Activated naive CD4-positive, alpha-beta T cell treated with anti-CD3 and anti-CD28 coated beads, Interleukin-2, amount 50 U/mL, for 24 hours (primary cell): ENCODE measurements around the gene YARS1.
"Not testable (repeated sequence)": the region's sequence is repeated elsewhere in the genome, so short reads cannot be mapped to it uniquely, and the experiment has no call there.

Experiments
- H3K27ac Mint-ChIP-seq: one replicate; pipeline ENCODE4 v1.8.0; 2021; ENCODE audit warnings: mild to moderate bottlenecking, mixed read lengths
- H3K27me3 Mint-ChIP-seq: one replicate; pipeline ENCODE4 v1.8.0; 2021; ENCODE audit warnings: mixed read lengths
- H3K36me3 Mint-ChIP-seq: one replicate; pipeline ENCODE4 v1.8.0; 2021; ENCODE audit warnings: mixed read lengths
- H3K4me1 Mint-ChIP-seq: one replicate; pipeline ENCODE4 v1.8.0; 2021; ENCODE audit warnings: mixed read lengths
- H3K4me3 Mint-ChIP-seq: one replicate; pipeline ENCODE4 v1.8.0; 2021; ENCODE audit warnings: mild to moderate bottlenecking, mixed read lengths
- H3K9me3 Mint-ChIP-seq: one replicate; pipeline ENCODE4 v1.8.0; 2021; ENCODE audit warnings: mixed read lengths

Gene YARS1

GRCh38 chr1:32830092-32830852 lies 13.1 kb upstream of the YARS1 start:
- H3K4me3 Mint-ChIP-seq = no peak overlapping the region
- H3K36me3 Mint-ChIP-seq = peaks cover 24% of the 10 kb centered on the region
- H3K27ac Mint-ChIP-seq = peak overlapping the region; percentile 86
- no peaks in the 10 kb centered on the region for H3K9me3 Mint-ChIP-seq
- peaks cover 24% of the 10 kb centered on the region for H3K4me1 Mint-ChIP-seq
- H3K27me3 Mint-ChIP-seq = no peaks in the 10 kb centered on the region

DNA sequence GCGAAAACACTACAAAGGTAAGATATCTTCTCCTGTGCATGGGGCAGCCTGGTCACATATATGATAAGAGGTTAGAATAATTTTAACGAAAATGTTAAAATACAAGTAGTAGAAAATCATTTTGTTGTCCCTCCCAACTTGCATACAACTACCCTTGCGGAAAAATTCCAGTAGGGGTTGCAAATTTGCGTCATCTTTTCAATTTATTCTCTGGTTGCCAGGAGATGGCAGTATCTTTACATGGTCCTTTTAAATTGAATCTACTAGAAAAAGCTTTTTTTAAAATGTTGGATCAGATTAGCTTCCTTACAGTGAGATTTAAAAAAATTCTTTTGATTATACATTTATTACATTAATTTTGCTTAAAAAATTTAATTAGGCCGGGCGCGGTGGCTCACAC lies 11.2 kb upstream of the YARS1 start:
- Mint-ChIP-seq H3K4me1 (peaks cover 36% of the 10 kb centered on the region), H3K36me3 (peaks cover 20% of the 10 kb centered on the region), H3K9me3 (no peaks in the 10 kb centered on the region), H3K4me3 (no peak overlapping the region), H3K27ac (no peak overlapping the region), H3K27me3 (no peaks in the 10 kb centered on the region)

GRCh38 chr1:32825181-32825580 lies 8.0 kb upstream of the YARS1 start:
- H3K27me3 Mint-ChIP-seq = no peaks in the 10 kb centered on the region
- H3K4me1 Mint-ChIP-seq = peaks cover 42% of the 10 kb centered on the region
- peaks cover 12% of the 10 kb centered on the region for H3K36me3 Mint-ChIP-seq
- no peak overlapping the region for H3K4me3 Mint-ChIP-seq
- no peaks in the 10 kb centered on the region for H3K9me3 Mint-ChIP-seq
- H3K27ac Mint-ChIP-seq = no peak overlapping the region

- Mint-ChIP-seq H3K27me3 (no peaks in the 10 kb centered on the region), H3K27ac (peak overlapping the region; percentile 73), H3K9me3 (no peaks in the 10 kb centered on the region), H3K4me1 (peaks cover 59% of the 10 kb centered on the region), H3K36me3 (peaks cover 16% of the 10 kb centered on the region), H3K4me3 (peak overlapping the region; percentile 97)
Observed at GRCh38 chr1:32818804-32819541, 1.8 kb upstream of the YARS1 start.

GRCh38 chr1:32817815-32818786 lies 943 bp upstream of the YARS1 start:
- peak overlapping the region; percentile 98 for H3K27ac Mint-ChIP-seq
- no peaks in the 10 kb centered on the region for H3K9me3 Mint-ChIP-seq
- H3K4me1 Mint-ChIP-seq = peaks cover 60% of the 10 kb centered on the region

GRCh38 chr1:32816676-32817158 lies 441 bp downstream of the YARS1 start:
- Mint-ChIP-seq H3K36me3 (peaks cover 24% of the 10 kb centered on the region), H3K4me1 (peaks cover 61% of the 10 kb centered on the region)

More at GRCh38 chr1:32817815-32818786, 943 bp upstream of the YARS1 start:
- Mint-ChIP-seq H3K36me3 (peaks cover 21% of the 10 kb centered on the region), H3K27me3 (no peaks in the 10 kb centered on the region), H3K4me3 (peak overlapping the region; percentile 97)

GRCh38 chr1:32813941-32814739 lies 3.0 kb downstream of the YARS1 start:
- H3K4me1 Mint-ChIP-seq = peaks cover 62% of the 10 kb centered on the region
- peaks cover 32% of the 10 kb centered on the region for H3K36me3 Mint-ChIP-seq
- no peaks in the 10 kb centered on the region for H3K27me3 Mint-ChIP-seq
- H3K9me3 Mint-ChIP-seq = no peaks in the 10 kb centered on the region
- peak overlapping the region; percentile 66 for H3K27ac Mint-ChIP-seq
- H3K4me3 Mint-ChIP-seq = peak overlapping the region; percentile 97

More at GRCh38 chr1:32816676-32817158, 441 bp downstream of the YARS1 start:
- Mint-ChIP-seq H3K27me3 (no peaks in the 10 kb centered on the region), H3K9me3 (no peaks in the 10 kb centered on the region), H3K27ac (peak overlapping the region; percentile 98), H3K4me3 (peak overlapping the region; percentile 97)

DNA sequence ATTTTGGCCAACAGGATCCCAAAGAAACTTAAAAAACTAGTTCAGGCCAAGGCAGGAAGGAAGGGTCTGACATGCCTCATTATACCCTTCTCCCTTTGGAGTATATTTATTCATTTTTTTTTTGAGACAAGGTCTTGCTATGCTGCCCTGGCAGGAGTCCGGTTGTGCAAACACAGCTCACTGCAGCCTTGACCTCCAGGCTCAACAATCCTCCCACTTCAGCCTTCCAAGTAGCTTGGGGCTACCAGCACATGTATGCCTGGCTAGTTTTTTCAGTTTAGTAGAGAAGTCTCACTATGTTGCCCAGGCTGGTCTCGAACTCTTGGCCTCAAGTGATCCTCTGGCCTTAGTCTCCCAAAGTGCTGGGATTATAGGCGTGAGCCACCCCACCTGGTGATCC lies 5.2 kb downstream of the YARS1 start:
- Mint-ChIP-seq H3K36me3 (peaks cover 40% of the 10 kb centered on the region), H3K4me3 (no peak overlapping the region), H3K9me3 (no peaks in the 10 kb centered on the region), H3K27ac (peak overlapping the region; percentile 17), H3K27me3 (no peaks in the 10 kb centered on the region), H3K4me1 (peaks cover 64% of the 10 kb centered on the region)

- Mint-ChIP-seq H3K27ac (peak overlapping the region; percentile 17), H3K9me3 (no peaks in the 10 kb centered on the region), H3K36me3 (peaks cover 38% of the 10 kb centered on the region), H3K4me3 (no peak overlapping the region), H3K4me1 (peaks cover 65% of the 10 kb centered on the region), H3K27me3 (no peaks in the 10 kb centered on the region)
Observed at GRCh38 chr1:32811265-32811664, 5.9 kb downstream of the YARS1 start.

DNA sequence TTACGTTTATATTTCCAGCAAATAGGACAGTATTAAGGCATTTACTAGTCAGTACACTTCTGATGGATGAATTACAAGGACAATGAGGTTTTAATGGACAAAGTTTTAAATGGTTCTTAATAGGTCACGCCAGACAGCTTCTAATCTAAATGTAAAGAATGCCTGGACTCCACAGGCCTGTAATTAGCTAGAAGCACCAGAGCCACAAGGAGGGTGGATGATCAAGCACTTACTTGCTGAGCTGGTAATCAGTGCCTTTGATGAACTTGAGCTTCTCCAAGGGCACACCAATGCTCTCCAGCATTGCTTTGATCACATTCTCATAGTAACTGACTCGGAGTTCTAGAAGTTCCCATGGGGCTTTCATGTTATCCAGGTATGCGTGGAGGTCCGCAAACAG lies 6.8 kb downstream of the YARS1 start:
- Mint-ChIP-seq H3K4me3 (no peak overlapping the region), H3K36me3 (peaks cover 40% of the 10 kb centered on the region), H3K4me1 (peaks cover 62% of the 10 kb centered on the region)

DNA sequence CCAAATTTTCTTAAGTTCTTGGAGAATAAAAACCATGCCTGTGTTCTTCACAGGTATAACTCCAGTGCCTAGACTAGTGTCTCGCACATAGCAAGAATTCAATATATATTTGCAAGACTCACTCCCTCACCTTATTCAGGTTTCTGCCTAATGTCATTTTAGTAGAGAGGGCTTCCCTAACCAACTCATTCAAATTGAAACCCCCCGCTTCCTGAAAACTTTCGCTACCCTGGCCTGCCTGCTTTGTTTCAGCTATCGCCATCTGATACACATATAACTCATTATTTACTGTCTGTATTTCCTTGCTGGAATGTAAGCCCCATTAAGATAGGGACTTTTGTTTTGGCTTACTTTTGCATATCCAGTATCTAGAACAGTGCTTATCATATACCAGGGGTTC lies 8.6 kb downstream of the YARS1 start:
- Mint-ChIP-seq H3K27ac (peak overlapping the region; percentile 55), H3K27me3 (no peaks in the 10 kb centered on the region), H3K36me3 (peaks cover 29% of the 10 kb centered on the region), H3K4me1 (peaks cover 45% of the 10 kb centered on the region), H3K4me3 (no peak overlapping the region), H3K9me3 (no peaks in the 10 kb centered on the region)

More for the DNA sequence above, 6.8 kb downstream of the YARS1 start:
- Mint-ChIP-seq H3K9me3 (no peaks in the 10 kb centered on the region), H3K27ac (peak overlapping the region; percentile 21), H3K27me3 (no peaks in the 10 kb centered on the region)

- Mint-ChIP-seq H3K27ac (no peak overlapping the region), H3K27me3 (no peaks in the 10 kb centered on the region), H3K36me3 (peaks cover 31% of the 10 kb centered on the region), H3K4me3 (no peak overlapping the region), H3K9me3 (no peaks in the 10 kb centered on the region), H3K4me1 (peaks cover 36% of the 10 kb centered on the region)
Observed at GRCh38 chr1:32806910-32807523, 10.1 kb downstream of the YARS1 start.

DNA sequence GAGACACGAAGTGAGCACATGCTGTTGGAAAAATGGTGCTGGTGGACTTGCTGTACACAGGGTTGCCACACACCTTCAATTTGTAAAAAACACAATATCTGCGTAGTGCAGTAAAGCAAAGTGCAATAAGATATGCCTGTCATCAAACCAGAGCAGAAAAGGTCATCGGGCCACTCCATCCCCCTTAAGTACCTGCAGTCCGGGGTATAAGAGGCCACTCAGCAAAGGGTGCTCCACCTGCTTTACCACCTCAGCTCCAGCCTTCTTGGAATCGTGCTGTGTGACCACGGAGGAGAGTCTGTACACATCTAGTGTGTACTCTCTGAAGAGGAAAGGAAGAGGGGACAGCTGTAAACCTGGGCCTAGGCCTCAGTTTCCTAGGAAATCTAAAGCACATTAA lies 10.9 kb downstream of the YARS1 start:
- no peak overlapping the region for H3K4me3 Mint-ChIP-seq
- peaks cover 36% of the 10 kb centered on the region for H3K4me1 Mint-ChIP-seq
- no peaks in the 10 kb centered on the region for H3K9me3 Mint-ChIP-seq
- H3K27me3 Mint-ChIP-seq = no peaks in the 10 kb centered on the region
- H3K36me3 Mint-ChIP-seq = peaks cover 34% of the 10 kb centered on the region
- peak overlapping the region; percentile 23 for H3K27ac Mint-ChIP-seq

- H3K9me3 Mint-ChIP-seq, H3K27ac Mint-ChIP-seq, H3K27me3 Mint-ChIP-seq, H3K4me3 Mint-ChIP-seq: not testable (repeated sequence)
- peaks cover 30% of the 10 kb centered on the region for H3K36me3 Mint-ChIP-seq
- peaks cover 44% of the 10 kb centered on the region for H3K4me1 Mint-ChIP-seq
Observed at GRCh38 chr1:32804460-32804859, 12.7 kb downstream of the YARS1 start.
